GM12801 (cell line): Measurements from ENCODE around the gene NUB1.

Experiments
- CTCF ChIP-seq: IDR thresholded peaks from one replicate; pipeline ENCODE4 v1.5.1; 2011; ENCODE audit warnings: control low read depth; ENCODE audit not compliant: insufficient read length; ENCODE audit errors: extremely low read depth

The NUB1 gene

DNA sequence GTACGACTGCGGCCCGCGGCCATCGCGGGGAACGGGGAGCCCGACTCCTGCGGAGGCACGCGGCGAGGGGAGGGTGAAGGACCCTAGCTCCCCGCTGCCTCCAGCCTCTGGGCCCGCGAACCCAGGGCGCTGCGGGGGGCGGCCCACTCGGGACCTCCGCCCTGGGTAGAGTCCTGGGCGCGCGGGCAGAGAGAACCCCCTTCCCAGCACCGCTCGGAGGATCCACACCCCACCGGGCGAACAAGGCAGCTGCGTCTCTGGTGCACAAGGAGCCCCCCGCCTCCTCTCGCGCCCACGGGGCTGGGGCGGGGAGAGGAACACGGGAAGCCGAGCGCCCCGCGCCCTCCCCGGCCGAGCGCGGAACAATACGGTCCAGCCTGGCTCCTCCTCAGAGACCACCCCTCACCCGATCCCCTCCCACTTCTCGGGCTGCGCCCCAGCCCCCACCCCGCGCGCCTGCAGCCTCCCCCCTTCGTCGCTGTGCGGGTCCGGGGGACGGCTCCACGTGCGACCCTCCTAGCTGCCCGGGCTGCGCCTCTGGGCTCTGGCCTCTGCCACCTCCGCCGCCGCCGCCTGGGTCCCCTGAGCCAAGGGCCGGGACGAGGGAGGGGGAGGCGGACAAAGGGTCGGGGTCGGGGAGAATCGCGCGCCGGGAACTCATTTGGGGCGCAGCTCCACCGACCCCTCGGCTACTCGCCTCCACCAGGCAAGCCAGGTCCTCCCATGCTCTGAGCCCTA is 68.2 kb downstream of the NUB1 start, which contains the start of gene WDR86:
Gene WDR86, minus strand, starts transcription at position 372 of the 738 bp plus-strand sequence. CDS start 449 bp downstream, outside the sequence.
- TF ChIP-seq CTCF, result no peak

DNA sequence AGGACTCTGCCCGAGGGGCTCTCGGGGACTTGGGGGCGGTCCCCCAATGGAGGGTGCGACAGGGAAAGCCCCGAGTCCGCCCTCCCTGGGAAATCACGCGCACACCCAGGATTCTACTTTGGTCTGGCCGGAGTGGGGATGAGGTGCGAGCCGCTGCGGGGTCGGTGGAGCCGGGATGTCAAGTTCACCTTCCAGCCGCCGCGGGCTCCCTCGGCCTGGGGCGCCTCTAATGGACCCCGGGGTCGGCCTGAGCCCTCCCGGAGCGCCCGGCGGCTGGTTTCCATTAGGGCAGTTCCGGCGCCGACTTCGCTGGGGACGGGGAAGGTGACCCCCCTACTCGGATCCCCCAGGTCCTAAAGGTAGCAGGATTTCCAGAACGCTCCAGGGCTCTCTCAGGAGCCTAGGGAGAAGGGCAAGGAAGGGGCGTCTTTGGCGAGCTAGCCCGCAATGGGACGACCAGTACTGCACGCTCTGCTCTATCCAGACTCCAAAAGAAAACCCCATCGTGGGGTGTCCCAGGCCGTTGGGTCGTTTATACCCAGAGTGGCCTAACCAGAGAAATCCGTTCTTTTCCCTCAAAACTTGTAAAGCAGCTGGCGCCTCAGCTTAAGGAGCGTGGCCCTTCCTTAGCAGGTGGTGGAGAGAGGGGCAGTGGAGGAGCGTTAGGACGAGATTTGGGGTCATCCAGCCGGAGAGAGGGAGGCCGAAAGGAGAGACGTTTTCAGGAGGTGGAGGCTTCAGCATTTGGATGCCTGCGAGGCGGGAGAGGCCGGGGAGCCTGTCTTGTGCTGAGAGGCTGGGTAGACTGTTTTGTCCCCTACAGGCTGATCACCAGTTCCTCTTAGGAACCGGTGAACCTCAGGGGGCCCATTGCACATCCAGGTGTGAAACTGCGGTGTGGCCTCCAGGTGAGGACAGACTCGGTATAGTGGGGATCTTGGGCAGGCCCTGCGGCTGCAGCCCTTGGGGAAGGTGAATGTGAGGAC is 69.1 kb downstream of the NUB1 start:
- TF ChIP-seq CTCF, result no peak

DNA sequence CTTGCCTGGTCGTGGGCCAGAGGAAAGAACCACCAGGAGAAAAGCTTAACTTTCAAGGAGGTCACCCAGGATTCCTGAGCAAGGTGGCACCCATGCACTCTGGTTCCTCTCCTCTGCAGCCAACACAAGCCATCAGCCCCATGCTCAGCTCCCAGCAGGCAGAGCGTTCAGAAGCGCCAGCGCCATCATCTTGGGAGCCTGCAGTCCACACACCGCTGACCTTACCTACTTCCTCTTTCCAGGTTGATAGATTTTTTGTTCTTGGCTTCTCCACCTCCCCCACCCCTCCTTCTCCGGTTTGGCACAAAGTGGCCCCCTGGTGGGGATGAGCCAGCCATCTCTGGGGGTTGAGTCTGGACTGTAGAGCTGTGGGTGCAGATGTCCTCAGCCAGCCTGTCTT is 69.9 kb downstream of the NUB1 start:
- no peak for TF ChIP-seq CTCF

DNA sequence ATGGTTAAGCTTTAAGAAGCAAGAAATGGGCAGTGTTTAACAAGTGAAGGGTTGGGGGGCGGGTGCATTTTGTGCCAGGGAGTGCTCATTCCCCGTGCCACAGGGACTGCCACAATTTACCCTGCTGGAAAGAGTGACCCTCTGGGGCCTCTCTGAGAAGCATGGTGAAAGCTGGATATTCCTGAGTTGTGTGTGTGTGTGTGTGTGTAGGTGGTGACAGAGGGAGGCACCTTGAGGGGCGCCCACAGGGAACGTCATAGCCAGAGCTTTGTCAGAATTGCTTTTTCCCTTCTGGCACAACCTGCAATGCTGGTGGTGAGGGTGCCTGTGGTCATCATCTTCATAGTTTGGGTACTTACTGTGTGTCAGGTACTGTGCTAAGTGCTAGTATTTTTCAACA is 70.7 kb downstream of the NUB1 start:
- no peak for TF ChIP-seq CTCF

- no peak for TF ChIP-seq CTCF
These were observed 71.6 kb downstream of the NUB1 start for GRCh38 chr7:151413241-151413640.

GRCh38 chr7:151415375-151416105 is 73.9 kb downstream of the NUB1 start:
- TF ChIP-seq CTCF, result no peak
